NCI-H526 (cell line): ENCODE results near the gene GPRC5A.

Experiments
- DNase-seq, 2 experiments: peaks; one replicate each; lab custom pipeline; 2025; lab: John Stamatoyannopoulos, UW

The GPRC5A gene

DNA sequence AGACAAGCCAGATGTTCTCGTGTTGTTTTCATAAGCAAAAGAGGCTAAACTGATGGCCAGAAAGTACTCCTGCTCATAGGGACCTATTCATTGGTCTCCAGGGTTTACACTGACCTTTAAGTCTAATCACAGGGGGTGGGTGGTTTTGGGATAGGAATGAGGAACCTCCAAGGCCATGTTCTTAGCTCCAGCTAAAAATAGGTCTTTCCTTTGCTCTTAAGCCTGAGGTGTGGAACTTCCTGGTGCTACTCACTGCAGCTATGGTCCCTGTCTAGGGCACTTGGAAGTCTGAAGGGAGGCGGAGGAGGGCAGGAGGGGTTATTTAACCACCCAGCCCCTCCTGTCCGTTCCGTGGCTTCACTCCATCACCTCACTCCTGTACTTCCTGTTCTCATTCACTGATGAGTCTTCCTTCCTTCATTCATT is 18.6 kb downstream of the GPRC5A start:
- DNase-seq, result no peak

DNA sequence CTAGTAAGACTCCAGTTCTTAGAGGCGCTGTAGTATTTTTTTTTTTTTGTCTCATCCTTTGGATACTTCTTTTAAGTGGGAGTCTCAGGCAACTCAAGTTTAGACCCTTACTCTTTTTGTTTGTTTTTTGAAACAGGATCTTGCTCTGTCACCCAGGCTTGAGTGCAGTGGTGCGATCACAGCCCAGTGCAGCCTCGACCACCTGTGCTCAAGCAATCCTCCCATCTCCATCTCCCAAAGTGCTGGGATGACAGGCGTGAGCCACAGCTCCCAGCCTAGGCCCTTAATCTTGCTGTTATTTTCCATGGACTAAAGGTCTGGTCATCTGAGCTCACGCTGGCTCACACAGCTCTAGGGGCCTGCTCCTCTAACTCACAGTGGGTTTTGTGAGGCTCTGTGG is 21.3 kb downstream of the GPRC5A start:
- DNase-seq, result no peak

DNA sequence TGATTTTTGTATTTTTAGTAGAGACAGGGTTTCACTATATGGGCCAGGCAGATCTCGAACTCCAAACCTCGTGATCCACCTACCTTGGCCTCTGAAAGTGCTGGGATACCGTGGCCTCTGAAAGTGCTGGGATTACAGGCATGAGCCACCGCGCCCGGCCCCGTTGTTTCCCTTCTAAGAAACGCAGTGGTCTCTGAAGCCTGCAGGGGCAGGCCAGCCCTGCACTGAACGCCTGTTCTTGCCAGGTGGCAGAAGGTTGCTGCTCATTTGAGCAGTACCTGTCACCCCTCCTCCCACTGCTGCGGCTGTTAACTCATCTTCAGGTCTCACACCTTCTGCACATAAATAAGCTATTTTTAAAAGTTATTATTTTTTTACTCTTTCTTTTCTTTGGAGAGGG is 24.3 kb downstream of the GPRC5A start:
- peak in 1 of 2 experiments; percentile 32 for DNase-seq

DNA sequence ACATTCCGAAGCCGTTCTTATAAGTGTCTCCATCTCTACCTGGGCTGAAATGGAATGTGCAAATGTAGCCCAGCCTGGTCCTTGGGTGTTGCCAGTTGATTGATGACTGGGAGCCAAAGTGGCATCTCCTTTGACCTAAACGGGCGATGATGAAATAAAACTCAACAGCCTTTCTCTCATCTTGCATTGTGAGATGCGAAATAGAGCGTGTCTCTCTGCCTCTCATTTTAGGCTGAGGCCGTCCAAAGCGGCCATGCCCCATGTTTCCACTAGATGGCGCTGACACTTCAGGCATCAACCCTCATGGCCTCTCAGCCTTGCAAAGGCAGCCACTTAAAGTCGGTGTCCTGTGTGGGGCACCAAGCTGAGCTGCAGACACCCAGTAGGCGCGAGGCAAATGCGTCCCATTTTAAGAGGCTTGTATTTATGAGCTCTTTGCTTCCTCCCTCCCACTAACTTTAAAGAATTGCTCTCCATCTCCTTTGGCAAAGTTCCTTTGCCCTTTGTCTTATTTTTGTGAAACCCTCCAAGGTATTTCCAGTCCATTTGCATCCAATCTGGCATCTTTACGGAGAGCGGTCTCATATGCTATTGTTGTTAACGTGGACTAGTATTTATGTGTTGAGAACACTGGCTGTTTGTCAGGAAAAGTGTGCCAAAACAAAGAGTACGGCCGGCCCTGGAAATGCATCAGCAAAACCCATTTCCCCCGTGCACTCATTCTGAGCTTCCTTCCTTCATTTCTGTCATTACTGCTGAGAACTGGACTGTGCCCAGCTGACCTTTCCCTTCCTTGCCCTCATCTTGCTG is 25.0 kb downstream of the GPRC5A start:
- DNase-seq, result peak; percentile 68 to 89

DNA sequence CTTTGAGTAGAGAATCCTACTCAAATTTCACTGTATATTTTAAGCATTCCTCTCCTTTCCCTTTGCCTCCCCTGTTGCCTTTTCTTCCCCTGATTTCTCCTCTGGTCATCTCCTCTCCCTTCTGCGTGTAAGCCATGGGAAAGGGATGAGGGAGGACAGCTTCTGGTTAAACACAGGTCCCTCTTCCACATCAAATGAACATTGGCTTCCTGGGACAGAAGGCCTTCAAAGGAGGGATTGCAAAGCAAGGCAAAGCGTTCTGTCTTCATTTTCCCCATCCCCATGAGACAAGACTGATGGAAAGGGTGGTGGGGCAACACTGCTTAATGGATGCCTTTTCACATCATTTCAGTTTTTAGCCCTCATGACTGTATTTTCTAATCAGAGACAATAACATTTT is 26.2 kb downstream of the GPRC5A start:
- DNase-seq, result no peak

DNA sequence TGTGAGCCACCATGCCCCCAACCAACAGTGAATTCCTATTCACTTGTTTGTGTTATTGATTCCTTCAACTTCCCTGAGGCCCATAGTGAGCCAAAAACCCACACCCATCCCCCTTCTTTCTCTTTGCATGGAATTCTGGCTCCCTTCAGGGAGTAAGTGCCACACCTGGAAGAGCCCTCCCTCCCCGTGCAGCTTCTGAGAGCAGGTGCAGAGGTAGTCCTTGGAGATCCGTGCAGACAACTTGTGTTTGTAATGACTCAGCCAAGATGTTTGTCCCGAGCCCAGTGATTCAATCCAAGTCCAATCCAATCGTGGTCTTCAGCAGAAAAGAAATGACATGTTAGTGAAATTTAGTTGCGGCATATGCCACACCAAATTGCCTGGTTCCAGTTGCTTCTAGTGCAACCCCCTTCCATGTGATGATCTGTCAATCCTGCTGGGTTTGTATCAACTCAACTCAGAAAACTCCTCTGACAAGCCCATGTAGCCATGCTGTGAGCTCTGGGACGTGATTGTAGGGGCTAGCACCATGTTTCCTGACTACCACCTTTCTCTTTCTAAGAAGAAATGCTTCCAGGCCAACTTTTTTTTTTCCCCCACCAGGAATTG is 27.5 kb downstream of the GPRC5A start:
- DNase-seq, result no peak

DNA sequence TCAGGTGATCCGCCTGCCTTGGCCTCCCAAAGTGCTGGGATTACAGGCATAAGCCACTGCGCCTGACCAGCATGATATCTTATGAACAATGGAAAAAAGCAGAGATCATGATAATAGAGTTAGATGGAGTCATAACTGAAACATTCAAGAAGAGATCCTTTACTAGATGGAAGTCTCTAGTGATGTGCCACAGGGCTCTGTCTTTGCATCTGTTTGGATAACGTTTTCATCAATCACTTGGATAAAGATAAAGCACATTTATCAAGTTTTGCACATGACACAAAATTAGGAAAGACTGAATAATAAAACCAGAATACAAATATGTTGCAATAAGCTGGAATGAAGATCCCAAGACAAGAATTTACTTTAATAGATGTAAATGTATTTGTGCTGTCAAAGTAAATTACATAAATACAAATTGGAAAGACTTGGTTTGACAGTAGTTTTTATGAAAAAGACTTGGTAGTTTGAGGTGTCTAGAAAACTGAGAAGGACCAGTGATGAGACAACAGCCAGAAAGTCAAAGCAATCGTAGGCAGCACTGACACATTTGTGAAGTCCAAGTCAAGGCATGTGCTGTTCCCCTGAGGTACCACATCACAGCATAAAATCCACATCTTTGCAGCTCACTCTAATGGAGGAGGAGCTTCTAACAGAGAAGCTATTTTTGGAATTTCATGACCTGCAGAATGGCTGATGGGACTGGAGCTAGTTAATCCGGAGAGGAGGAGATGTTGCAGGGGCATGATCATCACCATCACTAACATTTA is 28.5 kb downstream of the GPRC5A start:
- DNase-seq, result no peak

DNA sequence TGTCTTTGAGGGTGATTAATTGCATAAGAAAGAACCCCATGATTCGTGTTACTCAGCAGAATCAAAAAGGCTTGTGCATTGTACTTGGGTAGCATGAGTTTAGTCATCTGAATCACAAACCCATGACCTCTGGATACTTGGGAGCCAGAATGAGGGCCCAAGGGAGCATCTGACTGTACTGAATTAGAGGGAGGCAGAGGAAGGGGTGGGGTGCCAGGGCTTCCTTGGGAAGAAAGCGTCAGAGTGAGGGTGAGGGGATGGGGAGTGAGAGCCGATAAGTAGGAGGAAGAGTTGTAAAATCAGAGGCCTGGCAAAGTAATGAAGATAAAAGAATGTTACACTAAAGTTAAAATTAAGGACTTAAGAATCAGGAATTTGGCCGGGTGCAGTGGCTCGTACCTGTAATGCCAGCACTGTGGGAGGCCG is 30.8 kb downstream of the GPRC5A start:
- DNase-seq, result no peak

DNA sequence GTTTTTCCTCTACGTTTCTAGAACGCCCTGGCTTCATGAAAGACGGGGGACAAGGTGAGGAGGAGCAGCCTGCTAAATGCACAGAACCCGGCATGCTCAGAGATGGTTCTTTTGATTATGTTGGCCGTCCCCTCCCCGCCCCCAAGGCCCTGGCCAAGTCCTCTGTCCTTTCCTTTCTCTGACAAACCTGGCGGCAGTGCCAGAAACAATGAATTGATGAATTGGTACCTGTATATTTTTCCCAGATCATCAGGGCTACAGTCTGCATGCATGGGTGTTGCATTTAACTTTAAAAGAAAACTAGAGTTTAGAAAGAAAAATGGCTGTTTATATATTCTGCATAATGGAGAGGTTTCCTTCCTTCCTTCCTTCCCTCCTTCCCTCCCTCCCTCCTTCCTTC is 31.6 kb downstream of the GPRC5A start:
- DNase-seq, result no peak

DNA sequence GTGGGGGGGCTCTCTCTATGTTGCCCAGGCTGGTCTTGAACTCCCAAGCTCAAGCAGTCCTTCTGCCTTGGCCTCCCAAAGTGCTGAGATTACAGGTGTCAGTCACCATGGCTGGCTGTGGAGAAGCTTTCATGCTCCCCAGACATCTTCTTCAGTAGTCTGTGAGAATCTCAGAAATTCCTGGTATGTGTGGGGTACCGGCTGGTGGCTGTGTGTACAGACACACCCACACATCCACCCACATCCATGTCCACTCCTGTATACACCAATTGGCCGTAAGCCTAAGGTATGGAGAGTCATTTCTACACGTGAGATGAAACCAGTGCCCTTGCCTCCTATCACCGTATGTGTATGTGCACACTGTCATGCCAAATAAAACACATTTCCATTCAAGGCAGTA is 32.8 kb downstream of the GPRC5A start:
- DNase-seq, result no peak

DNA sequence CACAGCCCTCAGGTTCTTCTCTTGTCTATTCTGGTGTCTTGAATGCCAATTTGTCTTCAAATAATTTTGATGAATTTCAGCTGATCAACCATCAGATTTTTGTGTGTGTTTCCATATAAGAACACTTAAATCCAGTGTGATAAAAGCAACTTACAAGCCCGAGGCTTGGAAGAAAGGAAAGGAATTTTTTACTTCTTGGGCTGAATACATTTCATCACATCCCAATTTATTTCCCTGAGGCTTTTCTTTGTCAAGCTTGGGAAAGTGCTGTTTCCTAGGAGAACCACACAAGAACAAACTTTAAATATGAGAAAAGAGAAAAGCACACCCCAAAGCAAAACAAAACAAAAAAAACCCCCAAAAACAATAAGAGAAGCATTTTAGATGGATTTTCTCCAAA is 34.0 kb downstream of the GPRC5A start:
- no peak for DNase-seq

DNA sequence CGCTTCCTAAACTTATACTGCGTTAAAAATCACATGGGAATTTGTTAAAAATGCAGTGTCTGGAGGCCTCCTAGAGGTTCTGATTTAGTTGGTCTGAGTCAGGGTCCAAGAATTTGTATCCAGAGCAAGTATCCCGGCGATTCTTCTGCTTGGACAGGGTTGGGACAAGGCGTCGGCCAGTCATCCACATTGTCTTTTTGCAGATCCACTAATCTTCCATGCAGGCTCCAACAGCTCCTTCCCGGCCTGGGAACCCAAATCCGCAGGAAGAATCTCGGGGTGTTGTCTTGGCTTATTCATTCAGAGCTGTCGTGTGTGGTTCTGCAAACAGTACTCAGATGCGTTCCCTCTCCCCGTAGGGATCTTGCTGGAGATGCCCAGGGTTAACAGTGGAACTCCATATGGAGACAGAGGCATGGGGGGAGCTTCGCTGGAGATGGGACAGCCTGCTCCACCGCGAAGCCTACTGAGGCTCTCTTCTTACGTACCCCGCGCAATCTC is 35.3 kb downstream of the GPRC5A start:
- no peak for DNase-seq

DNA sequence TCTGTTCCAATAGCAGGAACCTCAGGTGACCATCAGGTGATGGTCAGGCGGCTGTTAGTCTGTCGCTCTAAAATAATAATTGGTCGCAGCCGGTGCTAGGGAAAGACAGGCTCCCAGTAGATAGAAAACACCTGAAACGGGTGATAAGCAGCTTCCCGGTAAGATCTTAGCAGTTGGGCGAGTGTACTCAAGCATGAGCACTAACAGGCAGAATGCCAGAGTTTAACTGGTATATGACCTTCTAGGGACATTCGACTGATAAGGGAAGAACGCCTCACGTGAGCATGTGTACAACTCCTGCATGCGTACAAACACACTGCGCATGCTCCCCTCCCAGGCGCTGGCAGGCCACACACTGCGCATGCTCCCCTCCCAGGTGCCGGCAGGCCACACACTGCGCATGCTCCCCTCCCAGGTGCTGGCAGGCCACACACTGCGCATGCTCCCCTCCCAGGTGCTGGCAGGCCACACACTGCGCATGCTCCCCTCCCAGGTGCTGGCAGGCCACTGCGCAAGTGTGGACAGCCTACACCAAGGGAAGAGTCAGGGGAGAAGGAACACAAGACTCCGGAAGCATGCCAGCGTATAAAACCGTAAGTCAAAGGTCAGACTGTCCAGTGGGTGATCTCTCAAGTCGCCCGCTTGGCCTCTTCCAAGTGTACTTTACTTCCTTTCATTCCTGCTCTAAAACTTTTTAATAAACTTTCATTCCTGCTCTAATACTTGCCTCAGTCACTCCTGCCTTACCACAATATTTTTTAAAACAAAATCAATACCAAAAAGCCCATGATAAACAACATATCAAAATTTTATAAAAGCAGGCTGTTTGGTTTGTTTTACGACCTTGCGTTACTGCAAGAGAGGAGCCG is 36.1 kb downstream of the GPRC5A start:
- peak; percentile 52 to 91 for DNase-seq

DNA sequence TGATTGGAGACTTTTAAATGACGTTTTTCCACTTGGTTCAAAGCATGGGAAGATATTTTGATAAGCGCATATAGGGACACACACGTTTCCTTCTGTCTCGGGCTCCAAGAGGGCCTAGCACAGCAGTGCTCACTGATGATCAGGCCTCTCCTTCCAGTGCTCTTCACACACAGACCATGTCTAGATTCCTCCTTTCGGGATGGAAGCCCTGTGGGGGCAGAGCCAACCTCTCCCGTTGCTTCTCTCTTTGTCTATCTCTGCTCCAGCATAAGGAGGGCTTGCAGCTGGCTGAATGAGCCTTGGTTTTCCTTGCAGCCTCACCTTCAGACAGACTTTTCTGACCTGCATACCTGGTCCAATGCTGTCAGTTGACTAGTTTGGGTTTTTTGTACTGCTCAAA is 38.3 kb downstream of the GPRC5A start:
- DNase-seq, result no peak

DNA sequence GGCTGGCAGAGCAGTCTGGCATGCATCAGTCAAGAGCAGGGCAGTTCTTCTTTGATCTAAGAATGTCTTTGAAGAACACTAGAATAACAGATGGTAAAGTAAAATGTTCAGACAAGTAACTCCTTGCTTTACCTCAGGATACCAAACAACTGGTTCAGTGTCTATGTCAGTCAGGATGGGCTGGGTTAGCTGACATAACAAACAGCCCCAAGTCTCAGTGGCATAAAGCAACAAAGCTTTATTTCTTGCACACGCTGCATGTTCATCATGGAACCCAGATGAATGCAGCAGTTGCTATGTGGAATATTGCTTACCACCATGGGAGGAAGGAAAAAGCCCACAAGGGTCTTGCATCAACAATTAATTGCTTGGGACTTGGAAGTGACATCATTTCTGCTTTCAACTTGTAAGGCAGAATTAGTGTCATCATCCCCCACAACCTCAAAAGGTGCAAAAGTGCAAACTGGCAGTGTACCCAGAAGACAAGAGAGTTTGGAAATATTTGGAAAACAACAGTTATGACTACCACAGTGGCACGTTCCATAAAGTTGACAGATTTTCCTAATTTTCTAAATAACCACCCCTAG is 39.4 kb downstream of the GPRC5A start:
- DNase-seq, result no peak

DNA sequence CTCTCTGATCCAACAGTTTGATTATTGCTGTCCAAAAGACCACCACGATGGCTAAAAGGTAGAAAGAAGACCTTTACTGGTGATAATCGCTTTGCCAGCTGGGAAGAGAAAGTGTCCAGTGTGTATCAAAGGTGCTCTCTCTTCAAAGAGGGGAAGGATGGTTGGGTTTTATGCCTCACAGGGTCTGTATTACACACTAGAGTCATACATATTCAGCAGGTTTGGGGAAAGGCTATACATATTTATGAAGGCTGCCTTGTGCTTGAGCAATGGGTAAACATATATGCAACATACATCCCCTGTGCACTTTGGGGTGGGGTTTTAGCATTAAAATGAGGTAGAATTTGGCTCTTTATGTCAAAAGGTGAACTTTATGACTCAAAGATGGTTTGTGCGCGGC is 42.4 kb downstream of the GPRC5A start:
- DNase-seq, result peak; percentile 26 to 46

DNA sequence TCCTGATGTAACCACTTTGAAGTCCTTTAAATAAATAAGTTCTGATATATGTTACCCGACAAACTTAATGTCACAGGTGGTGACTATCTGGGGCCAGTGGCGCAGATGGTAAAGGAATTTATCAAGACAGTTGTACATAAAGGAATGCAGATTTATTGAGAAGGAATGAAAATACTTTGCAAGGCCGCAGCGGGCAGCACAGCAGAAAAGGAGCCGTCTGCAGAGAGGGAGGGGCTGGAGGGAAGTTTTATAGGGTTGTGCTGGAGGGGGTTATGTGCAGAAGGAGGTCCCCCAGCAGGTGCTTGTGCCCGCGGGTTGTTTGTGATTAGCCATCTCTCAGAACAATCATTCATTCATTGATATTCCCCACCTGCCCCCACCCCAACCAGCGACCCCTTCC is 43.2 kb downstream of the GPRC5A start:
- DNase-seq, result no peak

DNA sequence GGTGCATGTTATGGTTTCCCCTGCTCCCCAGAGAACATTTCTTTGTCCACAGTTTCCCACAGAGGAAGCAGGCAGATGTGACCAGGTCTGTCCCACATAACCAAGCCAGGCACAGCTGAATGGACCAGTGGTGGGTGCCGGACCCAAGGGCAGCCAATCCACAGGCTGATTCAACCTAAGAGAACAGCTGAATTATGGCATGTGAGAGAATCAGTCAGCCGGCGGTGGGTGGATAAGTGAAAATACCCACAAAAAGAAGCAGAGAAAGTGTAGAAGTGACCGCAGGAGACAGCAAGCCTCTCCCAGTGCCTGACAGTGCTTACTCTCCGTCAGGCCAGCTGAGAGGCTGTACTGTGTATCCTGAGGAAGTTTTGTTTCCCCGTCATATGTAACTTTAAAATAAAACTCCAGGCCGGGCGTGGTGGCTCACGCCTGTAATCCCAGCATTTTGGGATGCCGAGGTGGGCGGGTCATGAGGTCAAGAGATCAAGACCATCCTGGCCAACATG is 45.7 kb downstream of the GPRC5A start:
- no peak for DNase-seq

DNA sequence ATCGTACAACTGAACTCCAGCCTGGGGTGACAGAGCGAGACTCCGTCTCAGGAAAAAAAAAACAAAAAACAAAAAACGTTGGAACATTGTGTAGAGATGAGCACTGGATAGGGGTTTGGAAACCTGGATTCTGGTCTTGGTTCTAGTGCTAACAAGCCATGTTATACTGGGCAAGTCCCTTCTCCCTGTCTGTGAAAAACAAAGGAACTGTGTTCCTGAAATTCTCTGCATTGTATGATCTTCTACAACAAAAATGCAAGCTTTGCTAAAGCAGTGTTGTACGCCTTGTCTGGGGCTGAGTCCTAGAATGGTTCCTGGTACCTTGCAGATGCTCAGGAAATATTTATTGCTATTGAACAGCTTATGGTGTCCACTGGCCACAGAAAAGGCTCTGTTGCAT is 47.2 kb downstream of the GPRC5A start:
- DNase-seq, result no peak

DNA sequence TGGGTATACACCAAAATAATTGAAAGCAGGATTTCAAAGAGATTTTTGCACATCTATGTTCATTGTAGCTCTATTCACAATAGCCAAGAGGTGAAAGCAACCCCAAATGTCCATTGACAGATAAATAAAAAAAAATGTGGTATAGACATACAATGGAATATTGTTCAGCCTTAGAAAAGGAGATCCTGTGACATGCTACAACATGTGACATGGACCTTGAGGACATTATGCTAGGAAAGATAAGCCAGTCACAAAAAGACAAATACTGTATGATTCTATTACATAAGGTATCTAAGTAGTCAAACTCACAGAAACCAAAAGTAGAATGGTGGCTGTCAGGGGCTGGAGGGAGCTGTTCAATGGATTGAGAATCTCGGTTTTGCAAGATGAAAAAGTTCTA is 48.5 kb downstream of the GPRC5A start:
- DNase-seq, result no peak
